HCT116 (cell line): ENCODE data around the gene ADGRV1. TPM values are rescaled to one million over a fixed set of nuclear protein-coding genes. Genes with fewer than 3 reads are reported as not detected.

Experiments
- ATAC-seq: fragments of 200-7000 bp; cut with Tn5 transposase; 2 replicates; pipeline ENCODE4 v1.9.1; 2020; ENCODE audit warnings: mild to moderate bottlenecking, moderate library complexity
- BruUV-seq: library from RNA; stranded (reverse); fragments of 400-500 nt; replicated peaks from 2 replicates; lab custom pipeline; 2021; lab: Mats Ljungman, UMichigan
- CTCF ChIA-PET: fragments of 300-600 bp; sonication (Branson Sonifier 250); formaldehyde crosslinking; loops from one replicate; lab custom pipeline; 2021; ENCODE audit warnings: antibody characterized with exemption; lab: Charles Lee
- POLR2A ChIA-PET: fragments of 300-600, 350-600 bp; sonication (Branson Sonifier 250); formaldehyde crosslinking; loops from one replicate; lab custom pipeline; 2021; ENCODE audit warnings: antibody characterized with exemption; lab: Charles Lee
- RAD21 ChIA-PET, 2 experiments: fragments of 300-600 bp; sonication (Branson Sonifier 250); formaldehyde crosslinking; loops; one replicate each; lab custom pipeline; 2023; ENCODE audit warnings: low total read pairs in 2 of 2; ENCODE audit not compliant: uncharacterized antibody in 2 of 2, unreplicated experiment in 2 of 2, low non-redundant PET in 1 of 2; lab: Charles Lee
- DNase-seq: peaks from one replicate; pipeline ENCODE4 v3.0.0-alpha.2; 2010; ENCODE audit warnings: low read depth, low spot score
- H2AFZ ChIP-seq: fragments of 200-600 bp; shearing (Covaris generic), sonication (generic); 2 replicates; pipeline ENCODE4 v1.6.1; 2017; ENCODE audit warnings: low read depth, mixed run types, mixed read lengths, antibody characterized with exemption, low read length; ENCODE audit not compliant: poor library complexity, severe bottlenecking
- H3K27ac ChIP-seq: 2 replicates; pipeline ENCODE4 v1.5.1; 2012; ENCODE audit warnings: low read depth, low read length
- H3K27me3 ChIP-seq: fragments of 200-600 bp; sonication (generic); 2 replicates; pipeline ENCODE4 v1.6.1; 2016; ENCODE audit warnings: mixed run types, low read length, mixed read lengths; ENCODE audit not compliant: insufficient read depth
- H3K36me3 ChIP-seq, 2 experiments: fragments of 200-500 bp in 1 of 2; fragments of 200-600 bp in 1 of 2; sonication (Bioruptor generic) in 1 of 2; sonication (generic) in 1 of 2; 2 replicates each; pipeline versions ENCODE4 v1.5.1 to v1.6.1; 2014 to 2016; ENCODE audit warnings: low read length in 2 of 2, inconsistent platforms in 1 of 2, mixed read lengths in 1 of 2, mixed run types in 1 of 2; ENCODE audit not compliant: insufficient read depth in 2 of 2, control insufficient read depth in 1 of 2
- H3K4me1 ChIP-seq, 2 experiments: fragments of 200-600 bp in 1 of 2; sonication (generic) in 1 of 2; 2 replicates each; pipeline versions ENCODE4 v1.5.1 to v1.6.1; 2012 to 2017; ENCODE audit warnings: low read length in 2 of 2, inconsistent platforms in 1 of 2, mild to moderate bottlenecking in 1 of 2, mixed read lengths in 1 of 2, mixed run types in 1 of 2, moderate library complexity in 1 of 2; ENCODE audit not compliant: insufficient read depth in 2 of 2, control insufficient read depth in 1 of 2
- H3K4me2 ChIP-seq: fragments of 200-600 bp; sonication (generic); 2 replicates; pipeline ENCODE4 v1.6.1; 2017; ENCODE audit warnings: mixed run types, low read length, mixed read lengths
- H3K4me3 ChIP-seq, 2 experiments: fragments of 200-600 bp in 1 of 2; sonication (generic) in 1 of 2; replicated peaks in 1 of 2; 2 replicates each; pipeline ENCODE4 v1.5.1; 2011 to 2016; ENCODE audit warnings: low read length in 2 of 2, control low read depth in 1 of 2, low read depth in 1 of 2, mild to moderate bottlenecking in 1 of 2, mixed read lengths in 1 of 2, mixed run types in 1 of 2
- H3K79me2 ChIP-seq: fragments of 200-600 bp; sonication (generic); 2 replicates; pipeline ENCODE4 v1.6.1; 2017; ENCODE audit warnings: mild to moderate bottlenecking, mixed run types, low read length, moderate library complexity, mixed read lengths; ENCODE audit not compliant: insufficient read depth
- H3K9ac ChIP-seq: fragments of 200-600 bp; sonication (generic); 2 replicates; pipeline ENCODE4 v1.6.1; 2016; ENCODE audit warnings: low read length, mixed read lengths
- H3K9me2 ChIP-seq: fragments of 200-600 bp; sonication (generic), shearing (Covaris generic); 2 replicates; pipeline ENCODE4 v1.6.1; 2017; ENCODE audit warnings: mixed run types, mild to moderate bottlenecking, moderate library complexity; ENCODE audit not compliant: insufficient read depth
- H3K9me3 ChIP-seq, 2 experiments: fragments of 200-500 bp in 1 of 2; fragments of 200-600 bp in 1 of 2; sonication (Bioruptor generic) in 1 of 2; sonication (generic) in 1 of 2; 2 replicates each; pipeline ENCODE4 v1.6.1; 2014 to 2017; ENCODE audit warnings: low read length in 2 of 2, mixed read lengths in 2 of 2, inconsistent platforms in 1 of 2, low read depth in 1 of 2, mild to moderate bottlenecking in 1 of 2, mixed run types in 1 of 2, moderate library complexity in 1 of 2; ENCODE audit not compliant: control insufficient read depth in 1 of 2, insufficient read depth in 1 of 2
- H4K20me1 ChIP-seq: fragments of 200-600 bp; sonication (generic), shearing (Covaris generic); 2 replicates; pipeline ENCODE4 v1.6.1; 2017; ENCODE audit warnings: mixed run types, mild to moderate bottlenecking, moderate library complexity; ENCODE audit not compliant: insufficient read depth
- ATF3 ChIP-seq: IDR thresholded peaks from 2 replicates; pipeline ENCODE4 v1.6.1; 2012
- CBX3 ChIP-seq: IDR thresholded peaks from 2 replicates; pipeline ENCODE4 v1.6.1; 2012; ENCODE audit warnings: low read depth
- CEBPB ChIP-seq: IDR thresholded peaks from 2 replicates; pipeline ENCODE4 v1.6.1; 2012; ENCODE audit warnings: low read depth
- CTCF ChIP-seq, 3 experiments: fragments of 200-600 bp in 1 of 3; sonication (generic) in 1 of 3; IDR thresholded peaks in 2 of 3; conservative IDR thresholded peaks in 1 of 3; 2 replicates each; pipeline ENCODE4 v1.5.1; 2012 to 2017; ENCODE audit warnings: low read depth in 2 of 3, low read length in 2 of 3, antibody characterized with exemption in 1 of 3, borderline replicate concordance in 1 of 3, control low read depth in 1 of 3, mild to moderate bottlenecking in 1 of 3, mixed read lengths in 1 of 3, mixed run types in 1 of 3, moderate library complexity in 1 of 3; ENCODE audit not compliant: insufficient read depth in 1 of 3
- EZH2 ChIP-seq: fragments of 200-600 bp; sonication (generic); IDR thresholded peaks from 2 replicates; pipeline ENCODE4 v1.6.1; 2017; ENCODE audit warnings: antibody characterized with exemption, mixed run types
- FOSL1 ChIP-seq: IDR thresholded peaks from 2 replicates; pipeline ENCODE4 v1.6.1; 2012; ENCODE audit warnings: low read depth
- MAX ChIP-seq: IDR thresholded peaks from 2 replicates; pipeline ENCODE4 v1.6.1; 2012
- POLR2AphosphoS5 ChIP-seq: IDR thresholded peaks from 2 replicates; pipeline ENCODE4 v1.6.1; 2011; ENCODE audit warnings: mild to moderate bottlenecking, low read depth, low read length, moderate library complexity
- RAD21 ChIP-seq: IDR thresholded peaks from 2 replicates; pipeline ENCODE4 v1.6.1; 2012; ENCODE audit warnings: low read depth, mild to moderate bottlenecking
- REST ChIP-seq: IDR thresholded peaks from 2 replicates; pipeline ENCODE4 v1.6.1; 2012; ENCODE audit warnings: low read depth
- SIN3A ChIP-seq: IDR thresholded peaks from 2 replicates; pipeline ENCODE4 v1.6.1; 2012; ENCODE audit warnings: low read depth
- SP1 ChIP-seq: IDR thresholded peaks from 2 replicates; pipeline ENCODE4 v1.6.1; 2012; ENCODE audit warnings: low read depth
- TCF7L2 ChIP-seq: IDR thresholded peaks from 2 replicates; pipeline ENCODE4 v1.7.0; 2011; ENCODE audit warnings: borderline replicate concordance, inconsistent platforms; ENCODE audit not compliant: insufficient read depth, insufficient read length; ENCODE audit errors: extremely low read depth
- YY1 ChIP-seq: IDR thresholded peaks from 2 replicates; pipeline ENCODE4 v1.6.1; 2011; ENCODE audit warnings: low read length, low read depth, moderate library complexity, mild to moderate bottlenecking; ENCODE audit not compliant: insufficient replicate concordance; ENCODE audit errors: extremely low read depth
- ZFX ChIP-seq: fragments of 450-650 bp; IDR thresholded peaks from 2 replicates; pipeline ENCODE4 v1.6.1; 2017
- ZNF274 ChIP-seq: fragments of 200-500 bp; sonication (Bioruptor generic); IDR thresholded peaks from 2 replicates; pipeline ENCODE4 v1.6.1; 2014; ENCODE audit warnings: mild to moderate bottlenecking, low read depth, low read length, inconsistent platforms
- intact Hi-C: fragments of 100-400 bp; cut with micrococcal nuclease; formaldehyde crosslinking; loops from 2 replicates; pipeline ENCODE4 v1.10.0; 2022
- total RNA-seq: library from RNA; stranded (reverse); gene quantifications from one replicate; pipeline ENCODE4 v1.2.1, GENCODE V29; 2021; ENCODE audit not compliant: unreplicated experiment

ADGRV1 gene
- total RNA-seq, 1 experiment from 2014 or later, result 6.0 TPM

- RAD21 ChIA-PET, result no interaction called here
- H3K9me3 ChIP-seq, result no peaks in the 10 kb centered on the region
- no peak overlapping the region for H3K27ac ChIP-seq
- no peak overlapping the region for H2AFZ ChIP-seq
- H4K20me1 ChIP-seq, result no peaks in the 10 kb centered on the region
- no peaks in the 10 kb centered on the region for H3K9me2 ChIP-seq
- H3K4me3 ChIP-seq, result no peak overlapping the region
- no peak for TF ChIP-seq ZFX
- TF ChIP-seq ZNF274, result no peak
- no peak for TF ChIP-seq SIN3A
- ATAC-seq (no peak), DNase-seq (no peak)
- BruUV-seq, result no TSS peak
- intact Hi-C loops, result no loop called here
- H3K79me2 ChIP-seq, result no peaks in the 10 kb centered on the region
- no peaks in the 10 kb centered on the region for H3K36me3 ChIP-seq
- no peak overlapping the region for H3K9ac ChIP-seq
- no peak overlapping the region for H3K4me2 ChIP-seq
- CTCF ChIA-PET, result no interaction called here
- POLR2A ChIA-PET, result no interaction called here
- no peaks in the 10 kb centered on the region for H3K27me3 ChIP-seq
- no peaks in the 10 kb centered on the region for H3K4me1 ChIP-seq
Measured at GRCh38 chr5:91000743-91001142, 442.1 kb downstream of the ADGRV1 start.

GRCh38 chr5:91006713-91007112 is 448.1 kb downstream of the ADGRV1 start:
- no TSS peak for BruUV-seq
- RAD21 ChIA-PET, result no interaction called here
- H3K4me3 ChIP-seq, result no peak overlapping the region
- H3K27ac ChIP-seq, result no peak overlapping the region
- no peak overlapping the region for H2AFZ ChIP-seq
- H4K20me1 ChIP-seq, result no peaks in the 10 kb centered on the region
- H3K79me2 ChIP-seq, result no peaks in the 10 kb centered on the region
- no peak overlapping the region for H3K4me2 ChIP-seq
- no peak for TF ChIP-seq SP1
- TF ChIP-seq ATF3, result no peak
- no peak for TF ChIP-seq CBX3
- TF ChIP-seq ZFX, result no peak
- no peak for TF ChIP-seq CTCF (IDR thresholded peaks at IDR 0.05 in 2 of 3, conservative IDR thresholded peaks at IDR 0.05 in 1 of 3; ENCODE audit: borderline replicate concordance in 1 of 3, insufficient read depth in 1 of 3, low read depth in 2 of 3, low read length in 2 of 3)
- no peak for TF ChIP-seq FOSL1
- no peak for TF ChIP-seq YY1
- no peak for TF ChIP-seq MAX
- TF ChIP-seq RAD21, result no peak
- no peak for TF ChIP-seq EZH2
- TF ChIP-seq SIN3A, result no peak
- TF ChIP-seq REST, result no peak
- TF ChIP-seq ZNF274, result no peak
- no peak for TF ChIP-seq CEBPB
- no peak for TF ChIP-seq TCF7L2
- TF ChIP-seq POLR2AphosphoS5, result no peak
- CTCF ChIA-PET, result no interaction called here
- H3K9ac ChIP-seq, result no peak overlapping the region
- H3K4me1 ChIP-seq, result no peaks in the 10 kb centered on the region
- H3K36me3 ChIP-seq, result no peaks in the 10 kb centered on the region
- ATAC-seq (no peak), DNase-seq (no peak)
- H3K9me2 ChIP-seq, result no peaks in the 10 kb centered on the region; the same call in 1 of the 2 replicates
- H3K9me3 ChIP-seq, result no peaks in the 10 kb centered on the region
- H3K27me3 ChIP-seq, result no peaks in the 10 kb centered on the region
- intact Hi-C loops, result no loop called here
- POLR2A ChIA-PET, result no interaction called here
